OCI-M1 (cell line): ENCODE results near the gene ENAH.

Source experiments
- DNase-seq: peaks from one replicate; lab custom pipeline; 2025; lab: John Stamatoyannopoulos, UW

The ENAH gene

GRCh38 chr1:225471453-225472301 is 181.2 kb downstream of the ENAH start:
- DNase-seq: no peak

GRCh38 chr1:225471109-225471452 is 181.8 kb downstream of the ENAH start:
- no peak for DNase-seq

- no peak for DNase-seq
Measured at GRCh38 chr1:225470211-225471108, 182.5 kb downstream of the ENAH start.

- DNase-seq: no peak
Measured at GRCh38 chr1:225469051-225469450, 183.9 kb downstream of the ENAH start.

- no peak for DNase-seq
Measured at GRCh38 chr1:225468270-225469020, 184.5 kb downstream of the ENAH start.

DNA sequence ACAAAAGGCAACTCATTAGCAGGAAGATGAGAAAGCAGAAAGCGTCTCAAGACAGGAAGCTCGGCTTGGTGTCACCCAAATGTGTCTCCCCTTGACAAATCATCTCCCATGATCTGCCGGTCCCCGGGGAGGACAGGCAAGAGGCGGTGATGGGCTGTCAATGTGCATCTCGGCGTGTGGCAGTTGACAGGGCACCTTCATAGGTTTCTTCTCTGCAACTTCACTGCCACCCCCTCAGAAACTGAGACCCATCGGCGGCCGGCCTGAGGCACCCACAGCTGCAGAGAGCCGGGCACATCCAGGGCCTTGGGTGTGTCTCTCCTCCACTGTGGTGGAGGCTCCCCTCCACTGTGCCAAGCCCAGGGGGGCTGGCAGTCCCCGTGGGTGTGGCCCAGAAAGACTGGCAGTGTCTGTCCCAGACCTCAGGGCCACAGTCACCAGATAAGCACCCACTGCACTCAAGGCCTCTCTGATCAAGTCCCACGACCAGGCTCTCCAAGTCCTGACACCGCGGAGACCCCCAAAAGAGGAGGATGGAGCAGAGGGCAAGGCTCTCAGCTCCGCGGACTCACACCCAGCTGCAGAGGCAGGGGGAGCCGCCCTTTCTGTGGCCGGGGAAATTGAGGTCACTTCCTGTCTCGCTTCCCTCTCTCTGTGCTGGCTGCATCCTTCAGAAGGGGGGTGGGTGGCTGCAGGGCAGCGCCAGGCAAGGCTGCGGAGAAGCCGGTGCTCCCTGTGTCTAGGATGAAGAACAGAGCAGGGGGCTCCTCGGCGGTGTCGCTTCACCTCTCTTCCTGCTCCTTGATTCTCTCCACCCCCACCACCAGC is 185.5 kb downstream of the ENAH start:
- peak; percentile 72 for DNase-seq

DNA sequence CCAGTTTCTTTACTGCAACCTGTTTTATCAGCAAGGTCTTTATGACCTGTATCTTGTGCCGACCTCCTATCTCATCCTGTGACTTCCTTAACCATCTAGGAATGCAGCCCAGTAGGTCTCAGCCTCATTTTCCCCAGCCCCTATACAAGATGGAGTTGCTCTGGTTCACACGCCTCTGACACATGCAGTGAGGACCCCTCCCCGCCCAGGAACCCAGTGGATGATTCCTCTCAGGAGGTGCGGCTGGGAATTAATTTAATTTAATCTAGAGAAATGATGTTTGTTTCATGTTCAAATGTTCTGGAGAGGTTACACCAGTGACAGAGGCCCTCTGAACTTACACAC is 186.1 kb downstream of the ENAH start:
- DNase-seq: no peak

GRCh38 chr1:225465793-225466517 is 187.0 kb downstream of the ENAH start:
- DNase-seq: no peak

- no peak for DNase-seq
Measured at GRCh38 chr1:225464851-225465792, 187.8 kb downstream of the ENAH start.

- DNase-seq: no peak
Measured at GRCh38 chr1:225462714-225463574, 190.0 kb downstream of the ENAH start.

DNA sequence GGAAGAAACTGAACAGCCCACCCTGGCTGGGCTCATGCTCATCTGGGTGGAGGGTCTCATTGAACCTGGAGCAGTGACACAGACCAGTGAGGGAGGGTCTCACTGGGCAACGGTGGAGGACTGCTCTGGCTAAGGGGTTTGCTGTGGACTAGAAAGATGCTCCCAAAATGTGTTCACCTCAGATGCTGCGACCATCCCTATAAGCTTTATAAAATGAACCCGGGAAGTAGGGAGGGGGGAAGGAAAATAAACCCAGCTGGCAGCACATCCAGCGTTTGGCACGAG is 190.6 kb downstream of the ENAH start:
- DNase-seq: no peak

DNA sequence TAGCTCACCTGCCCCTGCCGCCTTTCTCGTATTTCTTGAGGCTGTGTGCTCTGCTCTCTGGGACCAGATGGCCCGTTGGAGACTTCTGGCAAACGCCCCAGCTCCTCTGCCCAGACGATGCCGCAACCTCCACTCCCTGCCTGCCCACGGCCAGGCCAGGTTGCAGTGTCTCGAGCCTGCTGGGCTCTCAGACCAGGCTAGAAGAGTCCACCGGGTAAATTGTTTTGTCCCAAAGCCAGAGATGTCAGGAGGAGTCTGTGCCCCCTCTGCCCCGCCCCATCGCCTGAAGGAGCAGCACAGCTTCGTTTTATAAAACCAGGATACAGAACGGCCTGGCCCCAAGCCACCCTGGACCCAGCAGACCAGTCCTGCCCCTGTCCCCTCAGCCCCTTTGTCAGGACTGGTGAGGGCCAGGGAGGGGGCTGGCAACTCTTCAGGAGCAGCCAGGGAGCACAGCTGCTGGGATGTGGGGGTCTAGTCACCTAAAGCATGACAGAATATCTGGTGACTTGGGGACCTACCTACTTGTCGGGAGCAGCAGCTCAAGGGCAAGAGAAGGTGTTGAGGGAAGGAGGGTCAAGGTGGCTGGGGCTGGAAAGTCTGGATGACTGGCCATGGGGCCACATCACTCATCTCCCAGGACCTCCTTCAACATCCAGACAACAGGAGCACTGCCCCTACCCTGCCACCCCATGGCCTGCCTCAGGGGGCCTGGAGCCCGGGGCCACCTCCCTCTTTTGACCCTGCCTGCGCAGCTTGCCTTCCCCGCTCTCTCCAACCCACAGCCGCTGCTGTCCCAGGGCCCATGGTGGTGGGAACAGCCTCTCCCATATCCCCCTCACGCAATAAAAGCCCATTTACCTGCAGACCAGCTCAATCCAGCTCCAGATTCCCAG is 191.1 kb downstream of the ENAH start:
- DNase-seq: no peak

GRCh38 chr1:225460737-225461532 is 192.0 kb downstream of the ENAH start:
- DNase-seq: no peak

DNA sequence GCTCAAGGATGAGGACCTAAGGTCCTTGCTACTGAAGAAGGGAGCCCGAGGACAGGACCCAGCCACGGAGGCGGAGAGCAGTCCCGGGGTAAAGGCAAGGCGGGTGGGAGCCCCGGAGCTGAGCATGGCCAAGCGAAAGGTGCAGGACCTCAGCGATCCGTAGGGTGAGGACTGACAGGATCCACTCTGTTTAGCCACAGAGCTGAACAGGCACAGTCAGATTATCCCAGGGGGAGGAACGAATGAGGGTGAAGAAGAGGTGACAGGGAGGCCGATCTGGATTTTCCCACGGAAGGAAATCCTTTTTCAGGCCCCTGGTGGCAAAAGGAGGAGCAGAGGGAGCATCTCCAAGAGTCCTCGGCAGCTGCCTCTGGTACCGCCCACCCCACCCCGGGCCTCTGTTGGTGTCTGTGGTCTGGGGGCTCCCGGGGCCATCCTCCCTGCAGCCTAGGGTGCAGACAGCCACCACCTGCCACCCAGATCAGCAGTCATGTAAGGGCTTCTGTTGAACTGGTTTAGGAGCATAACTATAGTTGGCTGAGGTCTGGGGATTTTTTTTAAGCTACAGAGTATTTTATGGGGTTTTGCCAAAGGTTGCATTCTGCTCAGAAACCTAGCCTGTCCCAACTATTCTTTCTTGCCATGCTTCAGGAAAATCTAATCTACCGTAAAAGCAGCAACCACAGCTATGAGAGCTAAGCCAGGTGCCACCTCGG is 192.7 kb downstream of the ENAH start:
- DNase-seq: no peak

DNA sequence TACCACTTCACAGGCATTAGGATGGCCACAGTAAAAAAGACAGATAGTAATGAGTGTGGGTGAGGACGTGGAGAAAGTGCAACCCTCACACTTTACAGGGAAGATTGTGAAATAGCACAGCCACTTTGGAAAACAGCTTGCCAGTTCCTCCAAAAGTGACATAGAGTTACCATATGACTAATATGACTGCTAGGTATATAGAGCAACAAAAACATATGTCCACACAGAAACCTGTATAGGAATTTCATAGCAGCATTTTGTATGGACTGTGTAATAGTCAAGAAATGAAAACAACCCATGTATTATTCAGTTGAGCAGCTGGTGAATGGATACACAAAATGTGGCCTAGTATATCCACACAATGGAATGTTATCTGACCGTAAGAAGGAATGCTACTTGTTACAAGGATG is 194.7 kb downstream of the ENAH start:
- no peak for DNase-seq

GRCh38 chr1:225454733-225455132 is 198.2 kb downstream of the ENAH start:
- no peak for DNase-seq
